Transverse colon (tissue), 4 donors: Measurements from ENCODE around the gene RHEB. TPM values are rescaled to one million over a fixed set of nuclear protein-coding genes. Genes with fewer than 3 reads are reported as not detected.

Experiments used
- DNase-seq: peaks from one replicate; pipeline ENCODE4 v3.0.0-alpha.2; 2019
- H3K27ac ChIP-seq, 4 donors: fragments of 200-600 bp; sonication (generic); 2 replicates each; pipeline ENCODE4 v1.5.1; 2016 to 2018; ENCODE audit warnings: inconsistent platforms in 4 of 4
- H3K27me3 ChIP-seq: fragments of 200-600 bp; sonication (generic); 2 replicates; pipeline ENCODE4 v1.5.1; 2017; ENCODE audit warnings: inconsistent platforms
- H3K36me3 ChIP-seq, 4 donors: fragments of 200-600 bp; sonication (generic); 2 replicates each; pipeline ENCODE4 v1.5.1; 2017 to 2019; ENCODE audit warnings: inconsistent platforms in 4 of 4
- H3K4me1 ChIP-seq, 4 donors: fragments of 200-600 bp; sonication (generic); 2 replicates each; pipeline ENCODE4 v1.5.1; 2017 to 2020; ENCODE audit warnings: inconsistent platforms in 4 of 4
- H3K4me3 ChIP-seq, 4 donors: fragments of 200-600 bp; sonication (generic); 1 replicate in 1 of 4; 2 replicates in 3 of 4; pipeline versions ENCODE4 v1.5.1 to v1.6.1; 2017 to 2019; ENCODE audit warnings: inconsistent platforms in 4 of 4
- H3K9me3 ChIP-seq, 2 donors: fragments of 200-600 bp; sonication (generic); 2 replicates each; pipeline ENCODE4 v1.5.1; 2017 to 2019; ENCODE audit warnings: inconsistent platforms in 2 of 2
- CTCF ChIP-seq, 5 experiments: fragments of 200-600 bp in 3 of 5; fragments of 450-650 bp in 2 of 5; sonication (generic) in 3 of 5; IDR thresholded peaks; 1 replicate in 2 of 5; 2 replicates in 3 of 5; pipeline ENCODE4 v1.5.1; 2016 to 2017; ENCODE audit warnings: antibody characterized with exemption in 5 of 5, inconsistent platforms in 3 of 5, mild to moderate bottlenecking in 2 of 5, moderate library complexity in 1 of 5
- EP300 ChIP-seq: sonication (generic); formaldehyde crosslinking; IDR thresholded peaks from one replicate; pipeline ENCODE4 v1.6.1; 2017; ENCODE audit warnings: antibody characterized with exemption, low read depth
- POLR2A ChIP-seq: fragments of 450-650 bp; IDR thresholded peaks from one replicate; pipeline ENCODE4 v1.6.1; 2016; ENCODE audit warnings: antibody characterized with exemption, mild to moderate bottlenecking, moderate library complexity
- POLR2AphosphoS5 ChIP-seq, 3 donors: sonication (generic); formaldehyde crosslinking; IDR thresholded peaks; one replicate each; pipeline ENCODE4 v1.6.1; 2016; ENCODE audit warnings: antibody characterized with exemption in 3 of 3
- WGBS, 2 donors: methylation state at CpG; one replicate each; pipeline ENCODE4 v1.1.5; 2018; ENCODE audit warnings: low coverage in 1 of 2; 5-methylcytosine and 5-hydroxymethylcytosine counted together
- in situ Hi-C, 4 donors: fragments of 200-750 bp; cut with MboI; loops; one replicate each; pipeline versions ENCODE4 v1.15.0 to v1.15.1; 2017; ENCODE audit warnings: low sequenced_read_pairs in 3 of 4, low pct_ligation_motif_present in 1 of 4, low pct_unique_long_range_greater_than_20kb in 1 of 4
- intact Hi-C: fragments of 100-400 bp; cut with DNase I; formaldehyde crosslinking; loops from one replicate; pipeline ENCODE4 v1.15.1; 2023; ENCODE audit warnings: low total_unique reads
- total RNA-seq, 4 donors: library from RNA; depleted of rRNA; stranded (reverse); fragments of >200 nt; gene quantifications; one replicate each; pipeline ENCODE4 v1.1.0, GENCODE V29; 2016

RHEB gene
- total RNA-seq, 4 donors from 2014 or later = 12.7 to 70.5 (median 42.8) TPM

GRCh38 chr7:151468217-151469018 is 51.3 kb downstream of the RHEB start:
- H3K4me3 ChIP-seq = no peak overlapping the region
- H3K27ac ChIP-seq = peak overlapping the region in 1 of 4 donors; percentile 13
- no peak for DNase-seq
- TF ChIP-seq POLR2A (no peak), POLR2AphosphoS5 (IDR thresholded peaks at IDR 0.05) (no peak), CTCF (IDR thresholded peaks at IDR 0.05) (no peak), EP300 (no peak)
- H3K36me3 ChIP-seq = peaks cover 0 to 34% (median 4%) of the 10 kb centered on the region in 4 donors
- H3K9me3 ChIP-seq = no peaks in the 10 kb centered on the region
- intact Hi-C loops (no loop called here), in situ Hi-C loops (loop anchor here in 1 of 4 donors (25.0 kb wide), 1 partner anchor 269 kb away; no protein-coding TSS in a partner anchor)
- WGBS, 2 donors = 90 to 98% methylated on average over 5 to 19 of the region's 19 CpGs
- H3K27me3 ChIP-seq = no peaks in the 10 kb centered on the region
- peaks cover 0 to 10% (median 3%) of the 10 kb centered on the region in 4 donors for H3K4me1 ChIP-seq

GRCh38 chr7:151465169-151465568 is 54.5 kb downstream of the RHEB start:
- in situ Hi-C loops (loop anchor here in 1 of 4 donors (25.0 kb wide), 1 partner anchor 272 kb away; no protein-coding TSS in a partner anchor), intact Hi-C loops (no loop called here)
- Histone ChIP-seq H3K4me3 (no peak overlapping the region), H3K27ac (no peak overlapping the region), H3K9me3 (no peaks in the 10 kb centered on the region), H3K36me3 (peaks cover 0 to 30% (median 4%) of the 10 kb centered on the region in 4 donors), H3K27me3 (no peaks in the 10 kb centered on the region), H3K4me1 (peaks cover 12 to 26% (median 16%) of the 10 kb centered on the region in 4 donors)
- no peak for DNase-seq
- TF ChIP-seq CTCF (IDR thresholded peaks at IDR 0.05) (no peak), POLR2A (no peak), POLR2AphosphoS5 (IDR thresholded peaks at IDR 0.05) (peak in 1 of 3 donors; percentile 18)
- 84 to 92% methylated on average over 5 to 8 of the region's 8 CpGs for WGBS, 2 donors

- intact Hi-C loops (loop anchor here (2.0 kb wide), 1 partner anchor 50 kb away; no protein-coding TSS in a partner anchor), in situ Hi-C loops (loop anchor here in 1 of 4 donors (25.0 kb wide), 1 partner anchor 275 kb away; no protein-coding TSS in a partner anchor)
- peaks cover 22 to 27% (median 24%) of the 10 kb centered on the region in 4 donors for H3K4me1 ChIP-seq
- peak overlapping the region; percentile 86 to 92 (median 88) for H3K27ac ChIP-seq
- TF ChIP-seq CTCF (IDR thresholded peaks at IDR 0.05) = no peak
- TF ChIP-seq POLR2A = no peak
- no peak for TF ChIP-seq EP300
- TF ChIP-seq POLR2AphosphoS5 (IDR thresholded peaks at IDR 0.05) = no peak
- H3K27me3 ChIP-seq = no peaks in the 10 kb centered on the region
- no peak overlapping the region for H3K4me3 ChIP-seq
- 90% methylated on average over 1 of the region's 1 CpG; no CpG with 5 or more reads in 1 of the 2 donors for WGBS, 2 donors
- no peaks in the 10 kb centered on the region for H3K9me3 ChIP-seq
- peaks cover 0 to 16% (median 2%) of the 10 kb centered on the region in 4 donors for H3K36me3 ChIP-seq
- no peak for DNase-seq
Observed at GRCh38 chr7:151462306-151462779, 57.4 kb downstream of the RHEB start.

GRCh38 chr7:151461942-151462230 is 57.8 kb downstream of the RHEB start:
- H3K27ac ChIP-seq = peak overlapping the region; percentile 86 to 92 (median 88)
- in situ Hi-C loops (loop anchor here in 1 of 4 donors (25.0 kb wide), 1 partner anchor 275 kb away; no protein-coding TSS in a partner anchor), intact Hi-C loops (loop anchor here (2.0 kb wide), 1 partner anchor 51 kb away; no protein-coding TSS in a partner anchor)

More at GRCh38 chr7:151461942-151462230, 57.8 kb downstream of the RHEB start:
- Histone ChIP-seq H3K27me3 (no peaks in the 10 kb centered on the region), H3K9me3 (no peaks in the 10 kb centered on the region), H3K4me1 (peaks cover 22 to 27% (median 24%) of the 10 kb centered on the region in 4 donors), H3K4me3 (no peak overlapping the region), H3K36me3 (peaks cover 0 to 16% (median 2%) of the 10 kb centered on the region in 4 donors)
- whole genome bisulfite sequencing, 2 donors = 56 to 60% methylated on average over 2 to 4 of the region's 4 CpGs
- no peak for TF ChIP-seq POLR2A
- no peak for TF ChIP-seq EP300
- TF ChIP-seq CTCF (IDR thresholded peaks at IDR 0.05) = no peak
- no peak for TF ChIP-seq POLR2AphosphoS5 (IDR thresholded peaks at IDR 0.05)
- no peak for DNase-seq
